ENCODE measurements around the gene PTPRG.

DNA sequence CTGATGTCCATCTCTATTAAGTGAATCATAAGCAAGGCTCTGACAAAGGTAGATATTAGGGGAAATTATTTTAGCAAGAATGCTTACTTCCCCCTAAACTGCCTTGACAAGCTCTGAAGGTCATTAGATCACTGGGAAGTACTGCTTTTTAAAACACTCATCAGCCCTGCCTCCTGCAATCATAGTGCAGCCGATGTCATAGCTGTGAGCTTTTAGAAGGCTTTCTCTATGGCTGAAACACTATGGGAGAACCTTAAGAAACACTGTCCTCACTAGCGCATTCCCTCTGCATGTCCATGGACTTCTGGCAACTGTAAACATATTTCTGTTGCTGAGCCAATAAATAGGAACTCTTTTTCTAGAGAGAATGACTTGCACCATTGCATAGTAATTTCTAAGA is 38.7 kb upstream of the PTPRG start:
- no peak for TF ChIP-seq CEBPB (IDR thresholded peaks at IDR 0.05)
- TF ChIP-seq, protein P1, sequence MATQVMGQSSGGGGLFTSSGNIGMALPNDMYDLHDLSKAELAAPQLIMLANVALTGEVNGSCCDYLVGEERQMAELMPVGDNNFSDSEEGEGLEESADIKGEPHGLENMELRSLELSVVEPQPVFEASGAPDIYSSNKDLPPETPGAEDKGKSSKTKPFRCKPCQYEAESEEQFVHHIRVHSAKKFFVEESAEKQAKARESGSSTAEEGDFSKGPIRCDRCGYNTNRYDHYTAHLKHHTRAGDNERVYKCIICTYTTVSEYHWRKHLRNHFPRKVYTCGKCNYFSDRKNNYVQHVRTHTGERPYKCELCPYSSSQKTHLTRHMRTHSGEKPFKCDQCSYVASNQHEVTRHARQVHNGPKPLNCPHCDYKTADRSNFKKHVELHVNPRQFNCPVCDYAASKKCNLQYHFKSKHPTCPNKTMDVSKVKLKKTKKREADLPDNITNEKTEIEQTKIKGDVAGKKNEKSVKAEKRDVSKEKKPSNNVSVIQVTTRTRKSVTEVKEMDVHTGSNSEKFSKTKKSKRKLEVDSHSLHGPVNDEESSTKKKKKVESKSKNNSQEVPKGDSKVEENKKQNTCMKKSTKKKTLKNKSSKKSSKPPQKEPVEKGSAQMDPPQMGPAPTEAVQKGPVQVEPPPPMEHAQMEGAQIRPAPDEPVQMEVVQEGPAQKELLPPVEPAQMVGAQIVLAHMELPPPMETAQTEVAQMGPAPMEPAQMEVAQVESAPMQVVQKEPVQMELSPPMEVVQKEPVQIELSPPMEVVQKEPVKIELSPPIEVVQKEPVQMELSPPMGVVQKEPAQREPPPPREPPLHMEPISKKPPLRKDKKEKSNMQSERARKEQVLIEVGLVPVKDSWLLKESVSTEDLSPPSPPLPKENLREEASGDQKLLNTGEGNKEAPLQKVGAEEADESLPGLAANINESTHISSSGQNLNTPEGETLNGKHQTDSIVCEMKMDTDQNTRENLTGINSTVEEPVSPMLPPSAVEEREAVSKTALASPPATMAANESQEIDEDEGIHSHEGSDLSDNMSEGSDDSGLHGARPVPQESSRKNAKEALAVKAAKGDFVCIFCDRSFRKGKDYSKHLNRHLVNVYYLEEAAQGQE (IDR thresholded peaks at IDR 0.05; ENCODE audit: low read depth), result no peak
